Psoas muscle (tissue), 8 donors: ENCODE measurements around the gene MMP28. TPM values are rescaled to one million over a fixed set of nuclear protein-coding genes. Genes with fewer than 3 reads are reported as not detected.

Experiments
- ATAC-seq, 4 donors: fragments of 200-7000 bp; cut with Tn5 transposase; one replicate each; pipeline ENCODE4 v1.9.1; 2020; ENCODE audit warnings: moderate library complexity in 3 of 4, mild to moderate bottlenecking in 2 of 4
- DNase-seq, 2 donors: peaks; one replicate each; pipeline ENCODE4 v3.0.0-alpha.2; 2020
- H3K27ac ChIP-seq: fragments of 200-600 bp; one replicate; pipeline ENCODE4 v1.8.0; 2022
- H3K27me3 ChIP-seq, 3 donors: fragments of 200-600 bp in 1 of 3; one replicate each; pipeline versions ENCODE4 v1.6.1 to v1.8.0; 2013 to 2022; ENCODE audit warnings: low read length in 2 of 3, mild to moderate bottlenecking in 2 of 3, moderate library complexity in 1 of 3; ENCODE audit not compliant: insufficient read depth in 3 of 3
- H3K36me3 ChIP-seq, 2 donors: fragments of 200-600 bp in 1 of 2; one replicate each; pipeline versions ENCODE4 v1.6.1 to v1.8.0; 2013 to 2022; ENCODE audit warnings: low read depth in 1 of 2, mild to moderate bottlenecking in 1 of 2, moderate library complexity in 1 of 2; ENCODE audit not compliant: insufficient read depth in 1 of 2
- H3K4me1 ChIP-seq: fragments of 200-600 bp; one replicate; pipeline ENCODE4 v1.8.0; 2022
- H3K4me3 ChIP-seq: fragments of 200-600 bp; one replicate; pipeline ENCODE4 v1.8.0; 2022; ENCODE audit warnings: mild to moderate bottlenecking
- H3K9me3 ChIP-seq: fragments of 200-600 bp; one replicate; pipeline ENCODE4 v1.8.0; 2022
- CTCF ChIP-seq: fragments of 200-600 bp; IDR thresholded peaks from one replicate; pipeline ENCODE4 v1.8.0; 2022; ENCODE audit warnings: antibody characterized with exemption
- WGBS, 3 donors: extraction: QIAGEN DNeasy Blood & Tissue Kit; methylation state at CpG; one replicate each; pipeline versions ENCODE4 v1.1.6 to v1.1.7; 2013; 5-methylcytosine and 5-hydroxymethylcytosine counted together
- intact Hi-C, 2 donors: fragments of 100-400 bp; cut with DNase I; formaldehyde crosslinking; loops; one replicate each; pipeline versions ENCODE4 v1.11.0 to v1.14.2; 2022
- polyA plus RNA-seq, 3 donors: library from polyadenylated mRNA; stranded (reverse); fragments of 200-250 nt; gene quantifications; one replicate each; pipeline ENCODE4 v1.2.3, GENCODE V29; 2013
- total RNA-seq, 4 donors: library from RNA; stranded (reverse); fragmentation: NEBNext Ultra II Directional in 2 of 4; extraction: Animal tissue kit (Norgen Biotek cat#: 25700) in 2 of 4; gene quantifications; one replicate each; pipeline versions ENCODE4 v1.2.1 to v1.2.4, GENCODE V29; 2021 to 2023
- donor health status: healthy with polysubstance abuse.
- donor health status: DM: no; HTN: no; CAD: no; lungs with moderate emphysema.
- donor health status: Bipolar disorder and iron deficiency.
- donor health status: healthy.
- donor health status: DM: yes; HTN: yes; CAD: no.
- donor health status: DM: no; HTN: no; CAD: no.
- donor health status: DM: no; HTN: no; CAD: no.
- donor health status: DM: yes; HTN: yes; CAD: no.

MMP28 gene
- total and polyA plus RNA-seq, 7 donors = 0.61 to 5.5 (median 1.7) TPM

- Histone ChIP-seq H3K4me1 (peaks cover 20% of the 10 kb centered on the region), H3K4me3 (peak within 1 kb of the TSS; percentile 87), H3K9me3 (no peaks in the 10 kb centered on the region), H3K27ac (peak within 1 kb of the TSS; percentile 92), H3K36me3 (no peaks in the 10 kb centered on the region), H3K27me3 (no peaks in the 10 kb centered on the region)
- DNase-seq = peak; percentile 95 to 97
- WGBS, 3 donors = 0 to 1% (median 0%) methylated on average over 63 to 71 of the region's 71 CpGs
- peak; percentile 72 for TF ChIP-seq CTCF
- intact Hi-C loops = loop anchor here (1.0 to 2.0 kb wide), 2 partner anchors 42 to 45 kb away; no protein-coding TSS in a partner anchor
- ATAC-seq = peak; percentile 96 to 99 (median 98)
These were observed 13.8 kb upstream of the MMP28 start, which contains the start of gene TAF15 for GRCh38 chr17:35808962-35809854. Gene TAF15 (plus strand): TSS chr17:35809484. CDS start chr17:35809570, 86 bp downstream.

- Histone ChIP-seq H3K36me3 (no peaks in the 10 kb centered on the region), H3K27me3 (no peaks in the 10 kb centered on the region), H3K4me3 (peak overlapping the region; percentile 87), H3K9me3 (no peaks in the 10 kb centered on the region), H3K27ac (peak overlapping the region; percentile 92), H3K4me1 (peaks cover 20% of the 10 kb centered on the region)
- intact Hi-C loops = loop anchor here in 1 of 2 donors (2.0 kb wide), 1 partner anchor 42 kb away; no protein-coding TSS in a partner anchor
- ATAC-seq (no peak), DNase-seq (no peak)
- WGBS, 3 donors = 27 to 33% (median 27%) methylated on average over 19 of the region's 19 CpGs
- no peak for TF ChIP-seq CTCF
These were observed 13.0 kb upstream of the MMP28 start for GRCh38 chr17:35808240-35808961.

- intact Hi-C loops = loop anchor here in 1 of 2 donors (2.0 kb wide), 1 partner anchor 41 kb away; no protein-coding TSS in a partner anchor
- no peaks in the 10 kb centered on the region for H3K36me3 ChIP-seq
- H3K4me1 ChIP-seq = peaks cover 20% of the 10 kb centered on the region
- H3K9me3 ChIP-seq = no peaks in the 10 kb centered on the region
- no peak for DNase-seq
- no peak overlapping the region for H3K27ac ChIP-seq
- TF ChIP-seq CTCF = no peak
- H3K4me3 ChIP-seq = no peak overlapping the region
- H3K27me3 ChIP-seq = no peaks in the 10 kb centered on the region
- 82 to 90% (median 88%) methylated on average over 7 of the region's 7 CpGs for WGBS, 3 donors
- no peak for ATAC-seq
These were observed 12.1 kb upstream of the MMP28 start for GRCh38 chr17:35807371-35808144.

- 18 to 50% (median 36%) methylated on average over 1 of the region's 1 CpG for WGBS, 3 donors
- ATAC-seq (peak in 3 of 4 donors; percentile 18 to 38 (median 20)), DNase-seq (no peak)
- no peak overlapping the region for H3K27ac ChIP-seq
- no peak overlapping the region for H3K4me3 ChIP-seq
- H3K9me3 ChIP-seq = no peaks in the 10 kb centered on the region
- H3K36me3 ChIP-seq = no peaks in the 10 kb centered on the region
- intact Hi-C loops = loop anchor here in 1 of 2 donors (1.0 kb wide), 1 partner anchor 40 kb away; no protein-coding TSS in a partner anchor
- peak; percentile 63 for TF ChIP-seq CTCF
- no peaks in the 10 kb centered on the region for H3K27me3 ChIP-seq
- H3K4me1 ChIP-seq = peaks cover 5% of the 10 kb centered on the region
These were observed 9.3 kb upstream of the MMP28 start for GRCh38 chr17:35804658-35805192.
